ENCODE measurements around the gene SHF.
"Not testable (repeated sequence)": the region's sequence is repeated elsewhere in the genome, so short reads cannot be mapped to it uniquely, and the experiment has no call there.

The SHF gene

DNA sequence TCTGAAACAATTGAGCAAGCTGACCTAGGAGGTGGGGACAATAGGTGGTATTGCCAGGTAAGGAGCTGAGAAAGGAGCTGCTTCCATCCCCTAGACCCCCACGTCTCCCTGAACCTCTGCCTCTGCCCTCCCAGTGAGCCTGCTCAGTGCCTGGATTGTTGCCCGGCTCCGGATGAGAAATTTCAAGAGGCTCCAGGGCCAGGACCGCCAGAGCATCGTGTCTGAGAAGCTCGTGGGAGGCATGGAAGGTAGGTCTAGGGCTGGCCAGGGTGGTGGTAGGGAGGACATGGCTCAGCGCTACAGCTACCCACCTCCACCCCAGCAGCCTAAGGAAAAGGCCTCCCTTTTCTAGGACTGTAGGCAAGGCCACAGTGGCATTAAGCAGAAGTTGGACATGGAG lies 44.7 kb downstream of the SHF start:
- DNase-seq, result no peak

DNA sequence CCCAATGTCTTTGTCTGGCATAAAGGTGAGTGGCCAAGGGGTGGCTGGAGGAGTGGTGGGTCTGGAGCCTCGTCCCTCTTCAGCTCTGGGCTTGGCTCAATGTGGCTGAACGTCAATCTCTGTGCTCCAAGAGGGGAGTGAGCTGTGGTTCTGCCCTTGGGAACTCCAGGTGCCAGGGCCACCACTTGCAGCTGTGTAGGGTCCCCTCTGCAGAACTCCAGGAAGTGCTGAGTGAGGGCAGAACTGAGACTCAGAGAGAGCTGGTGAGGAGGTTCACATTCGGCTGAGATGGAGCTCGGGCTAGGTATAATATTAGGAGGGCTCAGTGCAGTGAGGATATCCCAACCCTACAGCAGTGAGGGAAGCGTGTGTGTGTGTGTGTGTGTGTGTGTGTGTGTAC lies 46.4 kb downstream of the SHF start:
- no peak for DNase-seq

DNA sequence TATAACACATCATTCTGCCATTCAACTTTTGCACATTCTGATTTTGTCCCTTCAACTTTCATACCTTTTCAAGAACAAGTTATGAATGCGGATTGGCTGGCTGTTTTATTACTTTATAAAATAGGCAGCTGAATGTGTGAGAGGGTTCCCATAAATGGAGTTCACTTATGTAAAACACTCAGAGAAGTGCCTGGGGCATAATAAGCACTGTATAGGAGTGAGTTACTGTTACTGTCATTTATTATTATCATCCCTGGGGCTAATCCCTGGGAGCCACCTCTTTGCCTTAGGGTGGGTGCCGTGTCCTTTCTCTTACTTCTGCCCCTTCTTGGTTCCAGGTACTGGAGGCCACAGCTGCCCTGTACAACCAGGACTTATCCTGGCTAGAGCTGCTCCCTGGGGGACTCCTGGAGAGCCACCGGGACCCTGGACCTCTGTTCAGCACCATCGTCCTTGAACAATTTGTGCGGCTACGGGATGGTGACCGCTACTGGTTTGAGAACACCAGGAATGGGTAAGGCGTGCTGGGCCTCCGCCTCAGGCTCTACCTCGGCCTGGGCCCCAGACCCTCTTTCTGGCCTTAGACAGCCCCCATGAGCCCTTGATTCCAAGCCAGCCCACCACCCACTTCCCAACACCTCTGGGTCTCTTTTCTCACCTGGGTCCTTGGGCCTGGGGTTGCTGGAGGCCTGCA lies 47.1 kb downstream of the SHF start:
- DNase-seq, result no peak

DNA sequence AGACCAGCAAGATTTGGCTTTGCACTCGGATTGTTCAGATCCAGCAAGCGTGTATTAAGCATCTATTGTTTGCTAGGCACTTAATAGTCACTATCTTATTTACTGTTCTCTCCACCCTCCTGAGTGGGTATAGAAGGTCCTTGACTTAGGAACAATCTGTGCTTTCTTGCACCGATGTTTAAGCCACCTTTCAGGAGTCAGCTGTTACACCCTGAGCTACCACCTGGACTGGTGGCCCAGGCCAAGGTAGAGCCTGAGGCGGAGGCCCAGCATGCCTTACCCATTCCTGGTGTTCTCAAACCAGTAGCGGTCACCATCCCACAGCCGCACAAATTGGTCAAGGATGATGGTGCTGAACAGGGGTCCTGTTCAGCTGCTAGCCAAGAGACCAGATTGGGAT lies 48.0 kb downstream of the SHF start:
- no peak for DNase-seq

DNA sequence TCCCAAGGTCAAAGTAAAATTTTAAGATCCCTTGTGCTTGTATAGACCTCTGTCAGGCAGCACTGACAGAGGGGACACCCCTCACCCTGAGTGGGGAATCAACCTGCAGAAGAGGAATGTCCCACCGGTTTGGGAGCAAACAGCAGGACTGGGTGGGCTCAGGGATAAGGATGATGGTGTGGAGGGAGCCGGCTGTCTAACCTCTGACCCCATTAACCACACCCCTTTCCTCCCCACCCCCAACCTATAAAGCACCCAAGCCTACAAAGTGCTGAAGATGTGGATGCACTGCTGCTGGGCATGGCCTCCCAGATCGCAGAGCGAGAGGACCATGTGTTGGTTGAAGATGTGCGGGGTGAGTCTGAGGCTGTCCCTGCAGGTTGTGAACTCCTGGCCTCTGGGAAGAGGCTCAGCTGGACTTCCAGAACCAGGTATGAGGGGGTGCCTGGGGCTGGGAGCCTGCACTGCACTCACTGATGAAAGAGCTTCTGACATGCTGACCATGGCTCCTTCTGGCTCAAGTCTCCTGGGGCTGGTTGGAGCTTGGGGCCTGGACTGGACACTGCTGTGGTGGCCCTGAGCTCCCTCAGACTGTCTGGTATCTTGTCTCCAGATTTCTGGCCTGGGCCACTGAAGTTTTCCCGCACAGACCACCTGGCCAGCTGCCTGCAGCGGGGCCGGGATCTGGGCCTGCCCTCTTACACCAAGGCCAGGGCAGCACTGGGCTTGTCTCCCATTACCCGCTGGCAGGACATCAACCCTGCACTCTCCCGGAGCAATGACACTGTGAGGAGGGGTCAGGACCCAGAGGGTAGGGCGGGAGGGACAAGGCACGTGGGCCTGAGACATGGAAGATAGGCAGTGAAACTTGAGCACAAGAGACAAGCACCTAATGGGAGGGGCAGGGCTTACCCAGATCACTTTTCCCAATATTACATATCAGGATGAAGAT lies 48.7 kb downstream of the SHF start:
- no peak for DNase-seq

DNA sequence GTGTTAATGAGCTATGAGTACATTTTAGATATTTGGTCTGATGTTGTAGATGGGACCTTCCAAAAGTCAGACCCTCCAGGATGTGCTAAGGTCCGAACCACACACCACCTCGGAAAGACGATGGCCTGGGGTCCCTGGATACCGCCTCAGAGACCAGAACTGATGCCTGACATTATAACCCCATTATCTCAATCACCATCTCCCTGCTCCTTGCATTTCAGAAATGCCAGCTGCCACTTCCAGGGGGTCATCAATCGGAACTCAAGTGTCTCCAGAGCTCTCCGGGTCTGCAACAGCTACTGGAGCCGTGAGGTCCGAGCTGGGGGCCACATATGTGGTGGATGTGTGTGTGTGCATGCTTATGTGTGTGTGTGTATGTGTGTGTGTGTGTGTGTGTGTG lies 50.1 kb downstream of the SHF start:
- DNase-seq, result no peak

DNA sequence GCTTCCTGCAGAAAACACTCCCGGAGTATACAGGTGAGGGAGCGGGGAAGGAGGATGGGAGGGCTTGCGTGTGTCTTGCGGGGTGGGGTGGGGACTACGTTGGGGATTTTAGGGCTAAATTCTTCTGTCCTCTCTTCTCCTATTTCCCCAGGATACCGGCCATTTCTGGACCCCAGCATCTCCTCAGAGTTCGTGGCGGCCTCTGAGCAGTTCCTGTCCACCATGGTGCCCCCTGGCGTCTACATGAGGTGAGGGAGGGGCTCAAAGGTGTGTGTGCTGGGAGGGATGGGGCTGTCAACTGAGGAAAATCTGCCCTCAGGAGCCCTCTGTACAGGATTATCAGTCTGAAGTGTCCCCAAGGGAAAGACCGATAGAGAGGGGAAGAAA lies 51.4 kb downstream of the SHF start:
- DNase-seq, result no peak

DNA sequence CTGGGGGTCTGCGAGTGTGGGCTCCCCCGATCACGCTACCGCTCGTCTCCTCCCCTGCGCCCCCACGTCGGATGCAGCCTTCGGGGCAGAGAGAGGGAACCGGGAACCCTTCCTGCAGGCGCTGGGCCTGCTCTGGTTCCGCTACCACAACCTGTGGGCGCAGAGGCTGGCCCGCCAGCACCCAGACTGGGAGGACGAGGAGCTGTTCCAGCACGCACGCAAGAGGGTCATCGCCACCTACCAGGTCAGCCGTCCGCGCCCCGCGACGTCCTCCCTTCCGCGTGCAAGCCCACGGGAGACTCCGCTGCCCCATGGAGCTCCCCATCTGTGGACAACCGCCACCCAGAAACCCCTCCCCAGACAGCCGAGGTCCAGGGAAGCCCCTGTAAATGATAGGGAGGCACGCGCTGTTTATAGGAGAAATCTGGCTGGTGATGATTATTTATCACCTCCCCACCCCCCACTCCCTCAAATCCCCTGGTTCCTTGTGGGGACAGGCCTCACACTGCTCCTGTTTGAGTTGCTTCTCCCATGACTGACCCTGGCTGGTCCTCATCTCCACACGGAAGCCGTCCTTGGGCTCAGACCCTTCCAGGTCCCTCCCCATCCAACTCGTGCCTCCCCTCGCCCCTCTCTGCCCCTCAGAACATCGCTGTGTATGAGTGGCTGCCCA lies 51.9 kb downstream of the SHF start:
- not testable (repeated sequence) for DNase-seq

DNA sequence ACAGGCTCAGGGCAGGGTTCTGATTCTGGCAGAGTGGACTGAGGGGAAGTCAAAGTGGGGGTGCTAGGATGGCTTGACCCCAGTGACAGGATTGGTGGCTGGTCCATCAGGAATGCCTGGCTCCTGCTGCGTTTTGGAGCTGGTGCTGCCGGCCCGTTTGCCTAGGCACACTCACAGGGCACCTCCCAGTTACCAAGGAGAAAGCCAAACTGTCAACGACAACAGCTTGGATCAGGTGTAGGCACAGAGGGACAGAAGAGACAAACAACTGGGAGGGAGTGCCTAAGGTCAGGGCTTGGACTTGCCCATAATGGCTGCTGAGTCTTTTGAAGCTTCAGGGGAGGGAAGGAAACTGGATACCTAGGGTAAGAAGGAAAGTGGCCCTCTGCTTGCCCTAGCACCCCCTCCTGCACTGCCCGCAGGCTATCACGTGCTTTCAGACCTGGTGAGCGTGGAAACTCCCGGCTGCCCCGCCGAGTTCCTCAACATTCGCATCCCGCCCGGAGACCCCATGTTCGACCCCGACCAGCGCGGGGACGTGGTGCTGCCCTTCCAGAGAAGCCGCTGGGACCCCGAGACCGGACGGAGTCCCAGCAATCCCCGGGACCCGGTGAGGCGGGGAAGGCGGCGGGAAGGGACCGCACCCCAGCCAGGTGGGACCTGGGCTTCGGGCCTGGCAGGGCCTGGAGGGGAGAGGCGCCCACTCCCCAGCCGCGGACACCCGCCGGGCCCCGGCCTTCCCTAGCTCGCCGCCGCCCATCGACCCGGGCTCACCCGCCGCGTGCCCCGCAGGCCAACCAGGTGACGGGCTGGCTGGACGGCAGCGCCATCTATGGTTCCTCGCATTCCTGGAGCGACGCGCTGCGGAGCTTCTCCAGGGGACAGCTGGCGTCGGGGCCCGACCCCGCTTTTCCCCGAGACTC lies 52.8 kb downstream of the SHF start:
- no peak for DNase-seq

DNA sequence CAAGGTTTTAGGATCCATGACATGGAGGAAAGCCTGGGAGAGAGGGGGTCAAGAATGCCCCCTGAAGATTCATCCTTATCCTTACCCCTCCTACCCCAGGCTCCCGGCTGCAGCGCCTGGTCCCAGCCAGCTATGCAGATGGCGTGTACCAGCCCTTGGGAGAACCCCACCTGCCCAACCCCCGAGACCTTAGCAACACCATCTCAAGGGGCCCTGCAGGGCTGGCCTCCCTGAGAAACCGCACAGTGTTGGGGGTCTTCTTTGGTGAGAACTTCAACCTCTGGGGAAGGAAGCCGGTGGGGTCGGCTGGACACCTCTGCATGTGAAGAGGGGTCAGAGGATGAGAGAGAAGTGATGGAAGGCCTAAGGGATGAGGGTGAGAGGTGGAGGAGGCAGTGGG lies 53.7 kb downstream of the SHF start:
- DNase-seq, result no peak

DNA sequence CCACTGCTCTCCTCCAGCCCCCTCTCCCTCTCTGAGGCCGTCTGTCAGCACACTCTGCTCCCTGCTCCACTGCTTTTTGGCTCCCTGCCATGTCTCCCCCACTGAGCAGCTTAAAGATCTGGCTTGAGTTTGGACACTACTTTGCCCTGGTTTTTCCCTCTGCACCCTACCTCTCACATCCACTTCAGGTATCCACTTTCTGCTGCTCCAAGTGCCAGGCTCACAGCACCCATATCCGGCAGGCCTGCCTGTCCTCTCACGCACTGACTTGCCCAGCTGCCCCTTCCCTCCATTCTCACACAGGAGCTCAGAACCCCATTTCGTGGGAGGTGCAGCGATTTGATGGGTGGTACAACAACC lies 54.2 kb downstream of the SHF start:
- no peak for DNase-seq

DNA sequence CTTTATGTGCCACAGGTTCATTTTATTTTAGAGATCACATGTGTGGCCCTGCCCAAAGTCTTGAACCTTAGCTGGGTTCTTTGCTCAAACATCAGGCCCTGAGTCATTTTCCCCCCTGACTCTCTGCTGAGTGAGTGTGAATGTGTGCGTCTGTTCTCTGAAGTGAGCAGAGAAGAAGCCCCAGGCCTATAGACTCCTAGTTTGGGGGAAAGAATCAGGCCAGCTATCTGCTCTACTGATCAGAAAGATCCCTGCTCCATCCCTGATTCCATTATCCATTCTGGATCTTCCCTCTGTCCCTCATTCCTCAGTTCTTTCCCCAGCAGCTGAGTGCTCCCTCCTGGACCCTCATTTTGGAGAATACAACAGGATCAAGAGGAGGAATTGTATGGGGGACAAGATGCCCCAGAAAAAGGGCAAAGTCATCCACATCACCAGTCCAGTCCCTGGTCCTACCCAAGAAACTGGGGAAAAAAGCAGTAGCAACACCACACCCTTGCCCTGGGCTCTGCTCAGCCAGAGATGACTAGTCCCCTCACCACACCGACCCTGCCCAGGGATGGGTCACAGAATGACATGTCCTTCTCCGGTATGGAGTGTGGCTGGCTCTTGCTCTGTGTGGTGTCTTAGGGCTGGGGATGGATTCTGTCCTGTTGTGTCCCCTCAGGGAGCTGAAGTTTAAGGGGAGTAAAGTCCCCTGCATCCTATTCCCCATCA lies 54.8 kb downstream of the SHF start:
- no peak for DNase-seq

DNA sequence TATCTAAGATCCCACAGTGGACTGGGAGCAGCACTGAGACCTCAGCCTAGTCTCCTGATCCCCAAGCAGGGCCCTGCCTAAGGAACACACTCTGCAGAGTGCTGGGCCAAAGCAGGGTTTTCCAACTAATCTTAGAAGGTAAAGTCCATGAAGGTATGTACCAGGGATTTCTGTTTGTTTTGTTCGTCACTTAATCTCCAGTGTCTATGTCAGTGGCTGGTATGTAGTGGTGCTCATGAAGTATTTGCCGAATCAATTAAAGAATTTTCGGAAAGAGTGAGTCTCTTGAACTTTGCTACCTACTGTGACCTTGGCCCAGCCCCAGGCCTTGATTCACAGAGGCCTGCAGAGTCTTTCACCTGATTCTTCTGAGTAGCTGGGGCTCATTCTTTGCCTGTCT lies 56.3 kb downstream of the SHF start:
- DNase-seq, result no peak

DNA sequence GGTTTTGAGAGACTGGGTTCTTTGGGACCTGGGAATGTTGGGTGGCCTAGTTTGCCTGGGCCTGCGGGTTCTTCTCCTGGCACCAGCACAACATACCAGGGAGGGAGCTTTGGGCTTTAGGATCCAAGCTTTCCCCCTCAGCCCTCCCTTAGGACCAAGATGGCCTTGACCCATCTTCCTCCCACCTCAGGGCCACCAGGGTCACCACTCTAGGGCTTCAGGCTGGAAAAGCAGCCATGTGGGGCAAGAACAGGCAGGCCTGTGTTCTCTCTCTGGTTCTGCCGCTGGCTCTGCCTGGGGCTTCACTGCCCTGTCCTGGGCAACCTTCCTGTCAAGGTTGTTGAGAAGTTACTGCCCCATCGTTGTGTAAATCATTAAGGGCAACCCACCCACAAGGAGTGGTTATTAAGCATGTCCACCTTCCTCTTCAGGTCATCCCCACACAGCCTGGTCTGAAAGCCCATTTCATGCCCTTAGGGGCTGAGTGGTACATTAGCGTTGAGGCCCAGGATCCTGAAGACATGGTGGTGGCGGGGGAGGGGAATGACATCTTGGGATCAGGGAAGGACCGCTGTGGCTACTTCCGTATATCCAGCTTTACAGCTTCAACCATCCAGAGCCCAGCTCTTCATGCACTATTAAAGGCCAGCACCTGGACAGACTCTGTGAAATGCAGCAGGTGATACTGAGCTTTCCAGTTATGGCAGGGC lies 57.3 kb downstream of the SHF start:
- DNase-seq, result no peak

DNA sequence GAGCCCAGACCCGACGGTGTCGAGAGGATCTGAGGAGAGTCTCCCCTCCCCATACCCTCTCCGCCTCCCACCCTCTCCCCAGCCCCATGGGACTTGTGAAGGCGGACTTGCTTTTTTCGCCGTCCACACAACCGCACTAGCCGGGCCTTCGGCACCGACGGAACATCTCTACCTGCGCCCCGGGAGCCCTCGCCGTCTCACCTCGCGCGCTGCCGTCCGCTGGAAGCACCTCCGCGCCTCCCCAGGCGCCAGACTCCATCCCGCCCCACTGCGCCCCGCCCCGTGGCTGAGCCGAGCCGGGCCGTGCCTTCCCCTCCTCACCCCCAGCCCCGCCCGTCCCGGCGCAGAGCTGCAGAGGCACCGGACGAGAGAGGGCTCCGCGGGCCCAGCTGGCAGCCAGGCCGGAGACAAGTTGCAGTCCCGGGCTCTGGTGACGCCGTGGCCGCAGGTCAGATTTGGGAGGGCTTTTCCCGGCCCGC lies 58.1 kb downstream of the SHF start, which contains the start of the genes DUOX1 and DUOXA1:
TSS of gene DUOX1 (plus strand) at position 344 of the 479 bp plus-strand sequence. CDS start 1,973 bp downstream, outside the sequence.
TSS of gene DUOXA1 (minus strand) at position 229 of the 479 bp plus-strand sequence. CDS start 6,865 bp downstream, outside the sequence.
- no peak for DNase-seq

DNA sequence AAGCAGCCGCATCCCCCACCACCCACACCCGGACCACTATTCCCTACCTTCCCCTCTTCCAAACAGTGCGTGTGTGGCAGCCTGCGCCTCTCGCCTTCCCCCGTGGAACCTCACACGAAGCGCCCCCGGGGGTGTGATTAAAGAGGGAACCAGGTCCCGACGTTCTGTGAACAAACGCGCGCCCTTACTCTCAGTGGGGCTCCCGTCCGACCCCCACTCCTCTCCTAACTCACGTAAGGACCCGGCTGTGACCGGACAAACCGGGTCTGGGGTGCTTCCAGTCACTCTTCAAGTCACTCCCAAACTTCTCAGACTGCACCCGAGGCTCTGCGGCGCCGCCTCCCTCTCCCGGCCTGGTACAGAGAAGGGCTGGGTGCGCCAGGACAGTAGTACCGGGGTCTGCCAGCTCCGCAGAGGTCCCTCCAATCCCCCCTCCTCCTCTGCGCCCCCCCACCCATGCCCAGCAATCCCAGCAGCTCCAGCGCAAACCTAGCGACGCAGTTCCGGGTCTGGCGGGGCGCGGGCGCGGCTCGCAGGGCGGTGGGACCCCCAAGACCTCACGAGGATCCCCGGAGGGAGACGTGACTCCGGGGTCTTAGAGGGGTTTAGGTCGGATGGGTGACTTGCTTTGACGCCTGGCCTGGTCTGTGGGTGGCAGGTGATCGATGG lies 58.7 kb downstream of the SHF start:
- DNase-seq, result no peak

DNA sequence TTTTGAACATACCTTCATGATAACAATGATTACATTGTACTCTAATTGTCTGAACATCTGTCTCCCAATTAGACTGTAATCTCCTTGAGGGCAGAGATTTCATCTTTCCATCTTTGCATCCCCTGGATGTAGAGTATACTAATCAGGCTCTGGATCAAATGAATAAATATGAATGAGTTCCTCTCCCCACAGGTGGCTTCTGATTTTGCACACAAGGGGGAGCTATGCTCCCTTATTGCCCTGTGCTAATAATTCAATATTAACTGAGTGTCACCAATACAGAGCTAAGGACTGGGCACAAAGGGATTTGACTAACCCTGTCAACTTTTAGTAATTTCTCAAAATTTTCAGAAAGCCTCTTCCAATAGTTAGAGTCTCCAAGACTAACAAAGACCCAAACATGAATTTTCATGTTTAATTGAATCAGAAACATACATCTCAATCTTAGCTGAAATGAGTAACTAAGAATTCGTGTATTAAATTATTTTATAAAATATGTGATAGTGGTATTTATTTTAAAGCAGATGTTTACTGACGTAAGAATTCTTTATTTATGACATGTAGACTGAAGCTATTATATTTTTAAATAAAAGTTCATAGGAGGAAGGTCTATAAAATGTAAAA lies 61.1 kb downstream of the SHF start:
- DNase-seq, result no peak

DNA sequence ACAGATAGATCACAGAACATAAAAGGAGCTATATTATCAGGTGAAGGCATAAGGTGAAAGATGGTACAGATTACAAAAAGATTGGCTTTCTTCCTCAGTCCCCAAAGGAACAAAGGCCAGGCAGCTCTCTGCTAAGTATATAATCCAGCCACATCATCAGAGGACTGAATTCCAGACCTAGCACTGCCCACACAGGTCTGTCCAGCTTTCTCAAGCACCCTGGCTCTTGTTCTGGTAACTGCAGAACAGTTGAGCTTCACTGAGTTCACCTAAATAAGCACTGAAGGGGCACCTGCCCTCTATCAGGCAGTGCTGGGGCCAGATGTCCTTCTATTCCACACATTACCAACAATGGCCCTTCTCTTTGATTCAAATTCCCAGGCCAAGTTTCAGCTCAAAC lies 64.4 kb downstream of the SHF start:
- no peak for DNase-seq

DNA sequence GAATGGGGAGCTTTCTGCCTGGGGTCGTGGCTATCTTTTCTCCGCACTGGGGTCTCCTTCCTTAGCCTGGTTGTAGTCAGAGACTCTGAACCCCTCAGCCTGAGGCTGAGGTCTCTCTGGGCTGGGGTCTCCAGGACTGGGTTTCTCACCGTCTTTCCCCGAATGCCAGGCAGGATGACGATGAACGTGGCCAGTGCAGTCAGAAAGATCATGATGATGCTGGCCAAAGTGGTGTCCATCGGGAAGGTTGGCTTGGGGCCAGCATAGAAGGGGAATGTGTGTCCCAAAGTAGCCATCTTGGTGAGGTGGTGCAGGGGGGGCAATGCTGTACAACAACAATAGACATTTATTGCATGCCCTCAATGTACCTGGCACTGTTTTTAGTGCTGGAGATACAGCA lies 65.0 kb downstream of the SHF start:
- no peak for DNase-seq
